Measurements from ENCODE around the gene ERC1.

DNA sequence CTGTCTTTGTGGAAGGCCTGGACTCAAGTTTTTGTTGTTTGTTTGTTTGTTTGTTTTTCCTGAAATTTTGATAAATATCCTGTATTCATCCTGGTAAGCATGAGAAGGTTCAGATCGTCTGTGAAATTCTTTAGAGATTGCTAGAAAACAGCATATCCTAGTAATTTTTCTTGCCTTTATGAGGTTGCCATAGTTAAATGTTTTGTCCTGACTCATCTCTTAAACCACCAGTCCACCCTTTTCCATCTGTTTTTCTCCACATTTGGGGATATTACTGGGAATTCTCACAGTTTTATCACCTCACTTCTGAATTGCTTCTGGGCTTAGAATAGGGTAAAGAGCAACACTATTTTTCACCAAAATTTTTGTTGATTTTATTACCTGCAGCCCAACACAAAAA, 355.1 kb downstream of the ERC1 start:
- TF ChIP-seq POLR2A (IDR thresholded peaks at IDR 0.05), result no peak
- TF ChIP-seq, protein P1, sequence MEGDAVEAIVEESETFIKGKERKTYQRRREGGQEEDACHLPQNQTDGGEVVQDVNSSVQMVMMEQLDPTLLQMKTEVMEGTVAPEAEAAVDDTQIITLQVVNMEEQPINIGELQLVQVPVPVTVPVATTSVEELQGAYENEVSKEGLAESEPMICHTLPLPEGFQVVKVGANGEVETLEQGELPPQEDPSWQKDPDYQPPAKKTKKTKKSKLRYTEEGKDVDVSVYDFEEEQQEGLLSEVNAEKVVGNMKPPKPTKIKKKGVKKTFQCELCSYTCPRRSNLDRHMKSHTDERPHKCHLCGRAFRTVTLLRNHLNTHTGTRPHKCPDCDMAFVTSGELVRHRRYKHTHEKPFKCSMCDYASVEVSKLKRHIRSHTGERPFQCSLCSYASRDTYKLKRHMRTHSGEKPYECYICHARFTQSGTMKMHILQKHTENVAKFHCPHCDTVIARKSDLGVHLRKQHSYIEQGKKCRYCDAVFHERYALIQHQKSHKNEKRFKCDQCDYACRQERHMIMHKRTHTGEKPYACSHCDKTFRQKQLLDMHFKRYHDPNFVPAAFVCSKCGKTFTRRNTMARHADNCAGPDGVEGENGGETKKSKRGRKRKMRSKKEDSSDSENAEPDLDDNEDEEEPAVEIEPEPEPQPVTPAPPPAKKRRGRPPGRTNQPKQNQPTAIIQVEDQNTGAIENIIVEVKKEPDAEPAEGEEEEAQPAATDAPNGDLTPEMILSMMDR (IDR thresholded peaks at IDR 0.05), result no peak
- no peak for TF ChIP-seq POLR2AphosphoS5 (IDR thresholded peaks at IDR 0.05)

All from suprapubic skin (tissue), 4 donors.